ENCODE measurements around the gene CYTH3.

The CYTH3 gene

GRCh38 chr7:6139189-6139996, 133.0 kb downstream of the CYTH3 start:
- TF ChIP-seq, protein P1, sequence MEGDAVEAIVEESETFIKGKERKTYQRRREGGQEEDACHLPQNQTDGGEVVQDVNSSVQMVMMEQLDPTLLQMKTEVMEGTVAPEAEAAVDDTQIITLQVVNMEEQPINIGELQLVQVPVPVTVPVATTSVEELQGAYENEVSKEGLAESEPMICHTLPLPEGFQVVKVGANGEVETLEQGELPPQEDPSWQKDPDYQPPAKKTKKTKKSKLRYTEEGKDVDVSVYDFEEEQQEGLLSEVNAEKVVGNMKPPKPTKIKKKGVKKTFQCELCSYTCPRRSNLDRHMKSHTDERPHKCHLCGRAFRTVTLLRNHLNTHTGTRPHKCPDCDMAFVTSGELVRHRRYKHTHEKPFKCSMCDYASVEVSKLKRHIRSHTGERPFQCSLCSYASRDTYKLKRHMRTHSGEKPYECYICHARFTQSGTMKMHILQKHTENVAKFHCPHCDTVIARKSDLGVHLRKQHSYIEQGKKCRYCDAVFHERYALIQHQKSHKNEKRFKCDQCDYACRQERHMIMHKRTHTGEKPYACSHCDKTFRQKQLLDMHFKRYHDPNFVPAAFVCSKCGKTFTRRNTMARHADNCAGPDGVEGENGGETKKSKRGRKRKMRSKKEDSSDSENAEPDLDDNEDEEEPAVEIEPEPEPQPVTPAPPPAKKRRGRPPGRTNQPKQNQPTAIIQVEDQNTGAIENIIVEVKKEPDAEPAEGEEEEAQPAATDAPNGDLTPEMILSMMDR (IDR thresholded peaks at IDR 0.05; ENCODE audit: unreplicated experiment in 3 of 3) = no peak
- Mint-ChIP-seq H3K9me3 (no peaks in the 10 kb centered on the region), H3K36me3 (ENCODE audit: low read depth) (peaks cover 56% of the 10 kb centered on the region), H3K4me1 (no peaks in the 10 kb centered on the region), H3K27me3 (ENCODE audit: low read depth) (no peaks in the 10 kb centered on the region), H3K27ac (no peak overlapping the region), H3K4me3 (no peak overlapping the region)

GRCh38 chr7:6136475-6136874, 135.9 kb downstream of the CYTH3 start:
- H3K36me3 Mint-ChIP-seq (ENCODE audit: low read depth) = peaks cover 62% of the 10 kb centered on the region
- no peaks in the 10 kb centered on the region for H3K4me1 Mint-ChIP-seq
- H3K27ac Mint-ChIP-seq = no peak overlapping the region
- H3K9me3 Mint-ChIP-seq = peaks cover 10% of the 10 kb centered on the region
- TF ChIP-seq, protein P1 (IDR thresholded peaks at IDR 0.05; ENCODE audit: unreplicated experiment in 3 of 3) = no peak
- H3K4me3 Mint-ChIP-seq = no peak overlapping the region
- H3K27me3 Mint-ChIP-seq (ENCODE audit: low read depth) = no peaks in the 10 kb centered on the region

GRCh38 chr7:6133249-6133648, 139.2 kb downstream of the CYTH3 start:
- Mint-ChIP-seq H3K4me1 (no peaks in the 10 kb centered on the region), H3K4me3 (no peak overlapping the region), H3K9me3 (peaks cover 14% of the 10 kb centered on the region), H3K27me3 (ENCODE audit: low read depth) (no peaks in the 10 kb centered on the region), H3K27ac (no peak overlapping the region), H3K36me3 (ENCODE audit: low read depth) (peaks cover 70% of the 10 kb centered on the region)
- TF ChIP-seq, protein P1 (IDR thresholded peaks at IDR 0.05; ENCODE audit: unreplicated experiment in 3 of 3) = no peak

DNA sequence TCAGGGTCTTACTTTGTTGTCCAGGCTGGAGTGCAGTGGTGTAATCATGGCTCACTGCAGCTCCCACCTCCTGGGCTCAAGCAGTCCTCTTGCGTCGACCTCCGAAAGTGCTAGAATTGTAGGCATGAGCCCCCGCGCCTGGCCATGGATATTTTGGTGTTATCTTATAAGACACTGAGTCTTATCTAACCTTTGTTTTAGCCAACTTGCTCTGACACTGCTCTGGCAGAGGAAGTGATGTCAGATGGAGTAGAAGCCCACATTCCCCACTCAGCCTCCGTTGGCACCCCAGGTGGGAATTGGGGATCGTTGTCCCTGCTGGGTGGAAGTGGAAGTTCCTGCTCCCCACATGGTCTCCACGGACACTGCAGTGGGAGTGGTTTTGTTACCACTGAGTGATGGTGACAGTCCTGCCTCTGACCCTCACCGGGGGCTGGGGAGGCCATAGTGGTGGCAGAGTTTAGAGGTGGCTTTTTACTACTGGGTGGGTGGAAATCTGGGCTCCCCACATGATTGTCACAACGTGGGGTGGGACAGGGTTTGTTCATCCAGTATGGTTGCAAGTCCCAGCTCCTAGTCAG, 142.3 kb downstream of the CYTH3 start:
- H3K9me3 Mint-ChIP-seq = peaks cover 14% of the 10 kb centered on the region
- H3K4me1 Mint-ChIP-seq = no peaks in the 10 kb centered on the region
- TF ChIP-seq, protein P1 (IDR thresholded peaks at IDR 0.05; ENCODE audit: unreplicated experiment in 3 of 3) = no peak
- H3K27me3 Mint-ChIP-seq (ENCODE audit: low read depth) = no peaks in the 10 kb centered on the region
- H3K36me3 Mint-ChIP-seq (ENCODE audit: low read depth) = peaks cover 86% of the 10 kb centered on the region
- H3K4me3 Mint-ChIP-seq = no peak overlapping the region
- H3K27ac Mint-ChIP-seq = no peak overlapping the region

- no peak overlapping the region for H3K27ac Mint-ChIP-seq
- peaks cover 18% of the 10 kb centered on the region for H3K9me3 Mint-ChIP-seq
- no peak overlapping the region for H3K4me3 Mint-ChIP-seq
- no peaks in the 10 kb centered on the region for H3K4me1 Mint-ChIP-seq
- TF ChIP-seq, protein P1 (IDR thresholded peaks at IDR 0.05; ENCODE audit: unreplicated experiment in 3 of 3) = no peak
- peaks cover 86% of the 10 kb centered on the region for H3K36me3 Mint-ChIP-seq (ENCODE audit: low read depth)
- no peaks in the 10 kb centered on the region for H3K27me3 Mint-ChIP-seq (ENCODE audit: low read depth)
Observed at GRCh38 chr7:6128205-6128604, 144.2 kb downstream of the CYTH3 start.

DNA sequence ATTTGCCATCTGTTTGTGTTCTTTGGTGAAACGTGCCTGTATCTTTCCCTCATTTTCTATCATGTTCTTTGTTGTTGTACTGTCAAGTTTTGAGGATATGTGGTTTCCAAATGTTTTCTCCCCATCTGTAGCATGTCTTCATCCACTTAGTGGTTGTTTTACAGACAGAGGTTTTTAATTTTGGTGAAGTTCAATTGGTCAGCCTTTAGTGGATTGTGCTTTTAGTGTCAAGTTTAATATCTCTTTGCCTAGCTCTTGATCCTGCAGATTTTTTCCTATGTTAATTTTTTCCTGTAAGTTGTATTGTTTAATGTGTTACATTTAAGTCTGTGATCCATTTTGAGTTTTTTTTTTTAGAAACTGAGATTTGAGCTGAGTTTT, 145.3 kb downstream of the CYTH3 start:
- Mint-ChIP-seq H3K4me3 (no peak overlapping the region), H3K36me3 (ENCODE audit: low read depth) (peaks cover 86% of the 10 kb centered on the region), H3K4me1 (no peaks in the 10 kb centered on the region), H3K27ac (no peak overlapping the region), H3K9me3 (peaks cover 19% of the 10 kb centered on the region), H3K27me3 (ENCODE audit: low read depth) (no peaks in the 10 kb centered on the region)
- TF ChIP-seq, protein P1 (IDR thresholded peaks at IDR 0.05; ENCODE audit: unreplicated experiment in 3 of 3) = no peak
